Spinal cord (tissue), 10 donors: ENCODE results near the gene PPP1CA. TPM values are rescaled to one million over a fixed set of nuclear protein-coding genes. Genes with fewer than 3 reads are reported as not detected.
A peak's percentile ranks its signal among the peaks of the same experiment; 100 is the strongest.

Experiments
- DNase-seq, 6 donors: peaks; one replicate each; pipeline versions ENCODE4 v3.0.0 to v3.0.0-alpha.2; 2013 to 2015; ENCODE audit warnings: low spot score in 6 of 6, low read depth in 4 of 6
- H3K27ac ChIP-seq: one replicate; pipeline ENCODE4 v1.5.1; 2013; ENCODE audit warnings: low read depth, low read length, control low read depth
- H3K27me3 ChIP-seq: one replicate; pipeline ENCODE4 v1.6.1; 2013; ENCODE audit warnings: low read length; ENCODE audit not compliant: control insufficient read depth, insufficient read depth
- H3K36me3 ChIP-seq: one replicate; pipeline ENCODE4 v1.6.1; 2013; ENCODE audit warnings: low read length; ENCODE audit not compliant: control insufficient read depth, insufficient read depth
- H3K4me1 ChIP-seq: one replicate; pipeline ENCODE4 v1.6.1; 2013; ENCODE audit warnings: low read length; ENCODE audit not compliant: control insufficient read depth, insufficient read depth
- H3K4me3 ChIP-seq: one replicate; pipeline ENCODE4 v1.5.1; 2013; ENCODE audit warnings: low read depth, low read length, control low read depth
- H3K9me3 ChIP-seq: one replicate; pipeline ENCODE4 v1.6.1; 2013; ENCODE audit warnings: low read length; ENCODE audit not compliant: control insufficient read depth, insufficient read depth
- WGBS: methylation state at CpG from one replicate; pipeline ENCODE4 v1.1.5; 2013; ENCODE audit warnings: missing lambda C conversion rate; ENCODE audit not compliant: insufficient coverage; 5-methylcytosine and 5-hydroxymethylcytosine counted together
- polyA plus RNA-seq, 2 donors: library from polyadenylated mRNA; unstranded; fragments of 120-200 nt; gene quantifications; one replicate each; pipeline ENCODE4 v1.2.1, GENCODE V29; 2013; ENCODE audit not compliant: insufficient read length in 2 of 2
- total RNA-seq, 2 donors: library from RNA; depleted of rRNA in 1 of 2; stranded (reverse); fragments of 120-200 nt in 1 of 2; fragments of >200 nt in 1 of 2; gene quantifications; one replicate each; pipeline versions ENCODE4 v1.2.3 to v1.2.4, GENCODE V29; 2013 to 2014
- donor health status: healthy.

The PPP1CA gene
- total and polyA plus RNA-seq, 4 donors: 81.2 to 130 (median 117) TPM

DNA sequence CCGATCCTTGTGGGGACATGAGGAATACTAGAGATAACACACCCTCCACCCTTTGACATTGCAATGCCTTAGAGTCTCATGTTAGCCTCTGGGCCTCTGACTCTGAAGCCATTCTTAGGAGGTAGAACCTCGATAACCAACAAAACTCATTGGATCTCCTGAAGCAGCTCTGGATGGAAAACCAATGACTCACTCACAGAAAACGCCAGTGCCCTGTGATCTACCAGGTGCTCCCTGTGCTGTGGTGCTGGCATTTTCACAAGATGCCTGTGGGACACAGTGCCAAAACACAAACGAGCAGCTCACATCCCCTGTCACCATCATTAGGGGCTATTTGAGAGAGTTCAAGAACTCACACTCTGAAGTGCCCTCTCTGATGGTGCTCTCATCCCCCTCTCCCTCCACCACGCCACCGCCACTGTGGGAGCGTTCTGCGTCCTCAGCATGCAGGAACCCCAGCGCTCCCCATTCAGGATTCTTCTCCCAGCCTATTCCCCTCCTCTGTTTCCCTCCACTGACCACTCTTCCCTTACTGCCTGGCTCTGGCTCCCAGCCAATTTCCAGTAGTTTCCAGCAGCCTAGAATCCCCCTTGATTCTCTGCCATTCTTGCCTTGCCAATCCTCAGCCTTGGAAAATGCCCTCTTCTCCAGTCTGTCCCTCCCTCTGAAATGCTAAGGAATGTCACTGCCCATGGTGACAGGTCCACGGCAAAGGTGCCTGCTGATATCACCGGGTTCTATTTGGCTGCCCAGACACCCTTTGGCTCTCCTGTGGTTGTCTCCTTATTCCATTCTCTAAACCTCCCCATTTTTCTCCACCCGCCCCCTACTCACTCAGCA lies 43.6 kb downstream of the PPP1CA start:
- no peak overlapping the region for H3K4me3 ChIP-seq
- peaks cover 8% of the 10 kb centered on the region for H3K36me3 ChIP-seq
- DNase-seq: peak in 2 of 6 donors; percentile 39 to 45
- WGBS: 49% methylated on average over 10 of the region's 12 CpGs
- H3K9me3 ChIP-seq: no peaks in the 10 kb centered on the region
- H3K4me1 ChIP-seq: peaks cover 46% of the 10 kb centered on the region
- H3K27me3 ChIP-seq: no peaks in the 10 kb centered on the region
- no peak overlapping the region for H3K27ac ChIP-seq

GRCh38 chr11:67356864-67357561 lies 44.6 kb downstream of the PPP1CA start:
- 16% methylated on average over 3 of the region's 3 CpGs for WGBS
- H3K4me1 ChIP-seq: peaks cover 55% of the 10 kb centered on the region
- H3K4me3 ChIP-seq: no peak overlapping the region
- peak overlapping the region; percentile 57 for H3K27ac ChIP-seq
- H3K27me3 ChIP-seq: no peaks in the 10 kb centered on the region
- H3K9me3 ChIP-seq: no peaks in the 10 kb centered on the region
- H3K36me3 ChIP-seq: peaks cover 8% of the 10 kb centered on the region
- DNase-seq: peak in 2 of 6 donors; percentile 85 to 86

GRCh38 chr11:67356387-67356863 lies 45.2 kb downstream of the PPP1CA start:
- WGBS: 47% methylated on average over 3 of the region's 4 CpGs
- H3K9me3 ChIP-seq: no peaks in the 10 kb centered on the region
- peaks cover 59% of the 10 kb centered on the region for H3K4me1 ChIP-seq
- peaks cover 4% of the 10 kb centered on the region for H3K36me3 ChIP-seq
- no peak for DNase-seq
- H3K4me3 ChIP-seq: no peak overlapping the region
- H3K27me3 ChIP-seq: no peaks in the 10 kb centered on the region
- H3K27ac ChIP-seq: no peak overlapping the region

DNA sequence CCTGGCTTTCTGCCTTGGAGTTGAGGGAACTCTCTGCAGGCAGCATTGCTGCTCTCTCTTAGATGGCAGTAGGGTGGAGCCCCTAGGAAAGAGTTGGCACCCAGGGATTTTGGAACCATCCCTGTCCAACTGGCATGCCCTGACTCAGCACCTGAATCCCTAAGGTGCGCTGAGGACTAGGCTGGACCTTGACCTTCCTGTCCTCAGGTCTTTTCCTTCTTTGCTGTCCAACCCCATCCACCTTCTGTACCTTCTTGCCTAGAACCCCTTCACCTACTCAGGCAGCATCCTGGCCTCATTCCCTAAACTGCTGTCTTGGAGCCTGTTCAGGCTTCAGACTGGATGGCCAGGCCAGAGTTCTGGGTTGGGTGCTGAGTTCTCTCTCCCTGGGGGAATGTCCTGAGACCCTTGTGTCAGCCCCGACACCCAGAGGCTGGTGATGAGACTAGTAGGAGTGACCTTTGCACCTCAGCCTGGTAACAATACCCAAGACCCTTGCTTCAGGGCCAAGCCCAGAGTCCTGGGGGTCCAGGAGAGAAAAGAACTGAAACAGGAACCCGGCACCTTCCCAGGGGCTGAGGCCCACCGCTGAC lies 45.8 kb downstream of the PPP1CA start:
- Histone ChIP-seq H3K4me3 (no peak overlapping the region), H3K27me3 (no peaks in the 10 kb centered on the region), H3K36me3 (peaks cover 4% of the 10 kb centered on the region), H3K9me3 (no peaks in the 10 kb centered on the region), H3K4me1 (peaks cover 65% of the 10 kb centered on the region), H3K27ac (no peak overlapping the region)
- 57% methylated on average over 3 of the region's 4 CpGs for WGBS
- no peak for DNase-seq

- DNase-seq: peak in 1 of 6 donors; percentile 44
- H3K27ac ChIP-seq: peak overlapping the region; percentile 36
- H3K9me3 ChIP-seq: no peaks in the 10 kb centered on the region
- WGBS: 75% methylated on average over 6 of the region's 11 CpGs
- H3K4me1 ChIP-seq: peaks cover 65% of the 10 kb centered on the region
- no peak overlapping the region for H3K4me3 ChIP-seq
- no peaks in the 10 kb centered on the region for H3K27me3 ChIP-seq
- peaks cover 6% of the 10 kb centered on the region for H3K36me3 ChIP-seq
Observed at GRCh38 chr11:67355023-67355793, 46.5 kb downstream of the PPP1CA start.

DNA sequence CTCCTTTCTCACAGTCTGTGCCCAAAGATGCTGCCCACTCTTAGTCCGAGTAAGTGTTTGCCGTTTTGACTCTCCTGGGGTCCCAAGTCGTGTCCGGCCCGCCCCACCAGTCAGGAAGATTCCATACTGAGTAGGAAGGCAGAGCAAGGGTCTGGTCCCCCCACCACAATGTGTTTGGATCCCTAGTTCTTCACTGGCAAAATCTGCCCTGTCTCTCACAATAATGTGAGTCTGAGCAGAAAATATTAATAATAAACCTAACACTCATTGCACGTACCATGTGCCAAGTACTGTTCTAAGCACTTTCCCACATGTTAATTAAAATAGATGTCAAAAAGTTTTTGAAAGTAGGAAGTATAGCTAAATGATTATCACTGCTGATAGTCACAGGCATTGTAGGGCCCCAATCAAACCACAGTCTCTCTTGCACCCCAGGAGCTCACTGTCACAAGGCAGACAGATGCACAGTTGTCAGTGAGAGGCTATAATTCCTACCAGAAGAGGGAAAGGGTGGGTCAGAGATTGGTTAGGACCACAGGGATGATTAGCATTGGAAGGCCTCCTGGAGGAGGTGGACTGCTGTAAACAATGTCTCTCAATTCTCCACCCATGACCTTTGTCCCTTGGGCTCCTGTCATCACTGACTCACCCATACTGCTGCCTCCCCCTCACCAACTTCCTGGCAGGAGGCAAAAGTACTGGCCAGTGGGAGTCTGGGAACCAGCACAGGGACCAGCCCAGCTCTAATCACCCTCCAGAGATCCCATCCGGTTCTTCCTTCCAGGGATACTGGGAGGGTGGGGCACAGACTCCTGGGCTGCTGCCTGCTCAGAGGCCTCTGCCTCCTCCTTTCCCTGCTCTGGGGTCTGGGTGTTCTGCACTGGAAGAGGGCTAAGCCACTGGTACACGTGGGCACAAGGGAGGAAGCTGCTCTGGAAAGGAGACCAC lies 47.3 kb downstream of the PPP1CA start:
- H3K4me3 ChIP-seq: peak overlapping the region; percentile 68
- H3K27ac ChIP-seq: peak overlapping the region; percentile 78
- peak in 1 of 6 donors; percentile 11 for DNase-seq
- 22% methylated on average over 6 of the region's 8 CpGs for WGBS
- H3K27me3 ChIP-seq: no peaks in the 10 kb centered on the region
- H3K4me1 ChIP-seq: peaks cover 65% of the 10 kb centered on the region
- H3K9me3 ChIP-seq: no peaks in the 10 kb centered on the region
- H3K36me3 ChIP-seq: peaks cover 7% of the 10 kb centered on the region

- Histone ChIP-seq H3K4me3 (peak within 1 kb of the TSS; percentile 68), H3K27ac (peak within 1 kb of the TSS; percentile 96), H3K27me3 (no peaks in the 10 kb centered on the region), H3K4me1 (peaks cover 65% of the 10 kb centered on the region), H3K36me3 (peaks cover 7% of the 10 kb centered on the region), H3K9me3 (no peaks in the 10 kb centered on the region)
- peak; percentile 72 to 98 (median 89) for DNase-seq
- WGBS: under 1% methylated on average over 28 of the region's 37 CpGs
Observed at GRCh38 chr11:67353317-67354074, 48.2 kb downstream of the PPP1CA start, which contains the start of gene POLD4. POLD4 (minus strand) TSS chr11:67353546; CDS start chr11:67353399, 147 bp downstream.
